Measurements from ENCODE around the gene CTNNA1.

- TF ChIP-seq CTCF (IDR thresholded peaks at IDR 0.05), result no peak
- no peak for TF ChIP-seq POLR2A (IDR thresholded peaks at IDR 0.05)
Measured at GRCh38 chr5:138724470-138725146, 28.6 kb upstream of the CTNNA1 start.
